Gastrocnemius medialis (tissue), 4 donors: ENCODE results near the gene SORCS1. TPM values are rescaled to one million over a fixed set of nuclear protein-coding genes. Genes with fewer than 3 reads are reported as not detected.

Experiments
- ATAC-seq, 2 donors: fragments of 150-250 bp; one replicate each; pipeline ENCODE4 v1.9.1; 2016
- DNase-seq, 2 donors: peaks; one replicate each; pipeline ENCODE4 v3.0.0-alpha.2; 2019
- H3K27ac ChIP-seq, 4 donors: fragments of 200-600 bp; sonication (generic); 1 replicate in 1 of 4; 2 replicates in 3 of 4; pipeline ENCODE4 v1.5.1; 2016 to 2018; ENCODE audit warnings: mild to moderate bottlenecking in 2 of 4, moderate library complexity in 1 of 4
- H3K27me3 ChIP-seq, 3 donors: fragments of 200-600 bp; sonication (generic) in 2 of 3; 1 replicate in 1 of 3; 2 replicates in 2 of 3; pipeline versions ENCODE4 v1.5.1 to v1.6.0; 2016 to 2019; ENCODE audit warnings: mild to moderate bottlenecking in 1 of 3, moderate library complexity in 1 of 3
- H3K36me3 ChIP-seq, 2 donors: fragments of 200-600 bp; sonication (generic) in 1 of 2; one replicate each; pipeline ENCODE4 v1.5.1; 2017 to 2018
- H3K4me1 ChIP-seq, 2 donors: fragments of 200-600 bp; sonication (generic) in 1 of 2; one replicate each; pipeline ENCODE4 v1.5.1; 2016 to 2017; ENCODE audit warnings: mild to moderate bottlenecking in 2 of 2
- H3K4me3 ChIP-seq, 4 donors: fragments of 200-600 bp; sonication (generic) in 3 of 4; 1 replicate in 1 of 4; 2 replicates in 3 of 4; pipeline ENCODE4 v1.5.1; 2016 to 2019; ENCODE audit warnings: mild to moderate bottlenecking in 2 of 4
- H3K9me3 ChIP-seq, 3 donors: fragments of 200-600 bp; sonication (generic) in 2 of 3; 1 replicate in 1 of 3; 2 replicates in 2 of 3; pipeline ENCODE4 v1.5.1; 2016 to 2019
- CTCF ChIP-seq, 5 experiments: fragments of 450-650 bp in 3 of 5; fragments of 200-600 bp in 2 of 5; sonication (generic) in 2 of 5; IDR thresholded peaks in 4 of 5; conservative IDR thresholded peaks in 1 of 5; 1 replicate in 4 of 5; 2 replicates in 1 of 5; pipeline ENCODE4 v1.5.1; 2016 to 2019; ENCODE audit warnings: antibody characterized with exemption in 5 of 5, mild to moderate bottlenecking in 3 of 5, moderate library complexity in 3 of 5
- POLR2A ChIP-seq, 2 donors: fragments of 450-650 bp; IDR thresholded peaks; one replicate each; pipeline ENCODE4 v1.6.1; 2017; ENCODE audit warnings: antibody characterized with exemption in 2 of 2, mild to moderate bottlenecking in 2 of 2, moderate library complexity in 2 of 2
- in situ Hi-C, 4 donors: fragments of 200-750 bp; cut with MboI; loops; one replicate each; pipeline versions ENCODE4 v1.15.0 to v1.8.0; 2017; ENCODE audit warnings: low sequenced_read_pairs in 4 of 4
- intact Hi-C: fragments of 100-400 bp; cut with DNase I; formaldehyde crosslinking; loops from one replicate; pipeline ENCODE4 v1.15.1; 2023; ENCODE audit warnings: low total_unique reads
- total RNA-seq, 4 donors: library from RNA; depleted of rRNA; stranded (reverse); fragments of >200 nt; gene quantifications; one replicate each; pipeline versions ENCODE4 v1.1.0 to v1.2.3, GENCODE V29; 2016

Gene SORCS1
- total RNA-seq, 4 donors from 2014 or later: 0.02 to 0.36 (median 0.24) TPM; not detected in 1

DNA sequence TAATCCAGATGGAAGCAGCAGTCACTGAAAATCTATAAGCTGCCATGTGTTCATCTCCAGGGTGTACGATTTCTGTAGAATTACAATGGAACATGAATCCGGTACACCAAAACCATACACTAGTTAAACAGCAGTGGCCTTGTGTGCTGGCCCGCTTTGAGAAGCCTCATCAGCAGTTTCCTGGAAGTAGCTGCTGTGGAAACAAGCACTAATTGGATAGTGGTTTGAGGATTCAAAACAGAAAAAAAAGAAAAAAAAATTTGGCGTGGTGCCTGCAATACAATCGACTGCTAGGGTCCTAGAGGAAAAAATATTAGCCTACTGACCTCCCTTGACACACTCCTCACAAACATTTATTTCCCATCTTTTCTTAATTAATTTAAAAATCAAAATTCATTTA is 545.9 kb downstream of the SORCS1 start:
- Histone ChIP-seq H3K4me3 (no peak overlapping the region), H3K27me3 (no peaks in the 10 kb centered on the region), H3K4me1 (no peaks in the 10 kb centered on the region), H3K27ac (no peak overlapping the region), H3K9me3 (no peaks in the 10 kb centered on the region), H3K36me3 (no peaks in the 10 kb centered on the region)
- ATAC-seq: no peak
- DNase-seq: no peak
- TF ChIP-seq CTCF (IDR thresholded peaks at IDR 0.05 in 4 of 5, conservative IDR thresholded peaks at IDR 0.05 in 1 of 5) (no peak), POLR2A (IDR thresholded peaks at IDR 0.05) (no peak)
- intact Hi-C loops: no loop called here
- in situ Hi-C loops: no loop called here

DNA sequence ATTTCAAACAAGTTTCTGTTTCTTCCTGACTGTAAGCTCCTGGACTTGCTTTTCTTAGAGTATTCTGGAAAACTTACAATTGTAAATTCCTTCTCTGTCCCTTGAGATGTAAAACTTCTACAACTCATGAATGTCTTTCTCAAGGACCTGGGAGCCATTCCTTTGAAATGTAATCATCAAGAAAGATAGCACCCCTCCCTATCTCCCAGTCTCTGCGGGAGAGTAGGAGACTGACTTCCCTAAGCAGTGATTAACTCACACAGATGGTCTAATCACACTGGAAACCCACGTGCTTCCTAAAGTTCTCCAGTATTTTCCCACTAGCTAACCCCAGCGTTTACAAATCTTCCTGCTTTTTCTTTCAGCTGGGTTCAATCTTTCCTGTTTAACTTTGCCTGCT is 549.4 kb downstream of the SORCS1 start:
- in situ Hi-C loops: no loop called here
- no peaks in the 10 kb centered on the region for H3K36me3 ChIP-seq
- H3K9me3 ChIP-seq: no peaks in the 10 kb centered on the region
- intact Hi-C loops: no loop called here
- no peak overlapping the region for H3K27ac ChIP-seq
- ATAC-seq (no peak), DNase-seq (no peak)
- H3K4me1 ChIP-seq: no peaks in the 10 kb centered on the region
- no peak overlapping the region for H3K4me3 ChIP-seq
- TF ChIP-seq POLR2A (IDR thresholded peaks at IDR 0.05) (no peak), CTCF (IDR thresholded peaks at IDR 0.05 in 4 of 5, conservative IDR thresholded peaks at IDR 0.05 in 1 of 5) (no peak)
- H3K27me3 ChIP-seq: no peaks in the 10 kb centered on the region

DNA sequence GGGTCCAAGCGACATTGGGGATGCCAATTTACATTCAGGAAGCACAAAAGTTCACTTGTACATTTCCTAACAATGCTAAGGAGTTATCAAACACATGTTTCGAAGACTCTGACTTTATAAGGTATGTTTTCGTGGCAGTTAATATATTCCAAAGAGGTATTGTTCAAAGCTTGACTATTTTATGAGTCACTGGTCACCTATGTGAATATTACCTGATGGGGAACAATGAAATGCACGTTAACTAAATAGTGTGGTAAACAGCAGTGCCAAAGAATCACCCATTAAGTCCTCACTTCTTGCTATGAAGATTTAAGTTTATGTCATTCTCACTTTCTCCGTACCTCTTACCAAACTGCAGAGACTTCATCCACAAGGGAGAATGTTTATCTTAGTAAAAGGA is 550.2 kb downstream of the SORCS1 start:
- no peaks in the 10 kb centered on the region for H3K36me3 ChIP-seq
- DNase-seq (no peak), ATAC-seq (no peak)
- TF ChIP-seq POLR2A (IDR thresholded peaks at IDR 0.05): no peak
- TF ChIP-seq CTCF (IDR thresholded peaks at IDR 0.05 in 4 of 5, conservative IDR thresholded peaks at IDR 0.05 in 1 of 5): no peak
- H3K27me3 ChIP-seq: no peaks in the 10 kb centered on the region
- H3K4me1 ChIP-seq: no peaks in the 10 kb centered on the region
- in situ Hi-C loops (no loop called here), intact Hi-C loops (no loop called here)
- no peak overlapping the region for H3K4me3 ChIP-seq
- H3K27ac ChIP-seq: no peak overlapping the region
- no peaks in the 10 kb centered on the region for H3K9me3 ChIP-seq

- H3K27me3 ChIP-seq: no peaks in the 10 kb centered on the region
- no peak overlapping the region for H3K27ac ChIP-seq
- no peak for DNase-seq
- ATAC-seq: no peak
- no peaks in the 10 kb centered on the region for H3K4me1 ChIP-seq
- H3K36me3 ChIP-seq: no peaks in the 10 kb centered on the region
- TF ChIP-seq CTCF (IDR thresholded peaks at IDR 0.05 in 4 of 5, conservative IDR thresholded peaks at IDR 0.05 in 1 of 5) (no peak), POLR2A (IDR thresholded peaks at IDR 0.05) (no peak)
- no peaks in the 10 kb centered on the region for H3K9me3 ChIP-seq
- intact Hi-C loops (no loop called here), in situ Hi-C loops (no loop called here)
- H3K4me3 ChIP-seq: no peak overlapping the region
Observed at GRCh38 chr10:106612381-106612780, 552.1 kb downstream of the SORCS1 start.
